ENCODE data around the gene NDFIP1.

GRCh38 chr5:142107736-142108431, 695 bp upstream of the NDFIP1 start:
- TF ChIP-seq CTCF (IDR thresholded peaks at IDR 0.05 in 4 of 5, conservative IDR thresholded peaks at IDR 0.05 in 1 of 5): no peak
- no peak for TF ChIP-seq POLR2A (IDR thresholded peaks at IDR 0.05)
